Measurements from ENCODE around the gene ALCAM. TPM values are rescaled to one million over a fixed set of nuclear protein-coding genes. Genes with fewer than 3 reads are reported as not detected.

Gene ALCAM
- total RNA-seq, 1 experiment from 2014 or later: 36.8 TPM

GRCh38 chr3:105523501-105523900 is 156.8 kb downstream of the ALCAM start:
- POLR2A ChIA-PET (ENCODE audit: low non-redundant PET): no interaction called here
- BruUV-seq (replicated peaks): no TSS peak
- intact Hi-C loops (cut with micrococcal nuclease; ENCODE audit: unreplicated experiment): no loop called here
- Histone ChIP-seq H3K36me3 (ENCODE audit: insufficient read depth, low read length, poor library complexity, severe bottlenecking) (no peaks in the 10 kb centered on the region), H3K9me3 (ENCODE audit: low read depth, low read length, poor library complexity, severe bottlenecking) (no peaks in the 10 kb centered on the region), H3K4me1 (ENCODE audit: insufficient read depth, low read length, poor library complexity, severe bottlenecking) (no peaks in the 10 kb centered on the region), H3K27me3 (replicated peaks; ENCODE audit: insufficient read depth, low read depth, low read length, poor library complexity) (no peaks in the 10 kb centered on the region), H3K4me3 (ENCODE audit: low read depth, low read length, poor library complexity, severe bottlenecking) (no peak overlapping the region), H3K27ac (ENCODE audit: low read depth, low read length, poor library complexity, severe bottlenecking) (no peak overlapping the region)
- no peak for DNase-seq (ENCODE audit: low spot score)
- CTCF ChIA-PET: no interaction called here
- no peak for TF ChIP-seq EZH2 (IDR thresholded peaks at IDR 0.05; ENCODE audit: borderline replicate concordance, low read depth, low read length, poor library complexity, severe bottlenecking)
- TF ChIP-seq CTCF (conservative IDR thresholded peaks at IDR 0.05; ENCODE audit: low read depth, low read length): no peak

- Histone ChIP-seq H3K27me3 (replicated peaks; ENCODE audit: insufficient read depth, low read depth, low read length, poor library complexity) (no peaks in the 10 kb centered on the region), H3K4me3 (ENCODE audit: low read depth, low read length, poor library complexity, severe bottlenecking) (no peak overlapping the region), H3K27ac (ENCODE audit: low read depth, low read length, poor library complexity, severe bottlenecking) (no peak overlapping the region), H3K9me3 (ENCODE audit: low read depth, low read length, poor library complexity, severe bottlenecking) (no peaks in the 10 kb centered on the region), H3K4me1 (ENCODE audit: insufficient read depth, low read length, poor library complexity, severe bottlenecking) (no peaks in the 10 kb centered on the region), H3K36me3 (ENCODE audit: insufficient read depth, low read length, poor library complexity, severe bottlenecking) (no peaks in the 10 kb centered on the region)
- no peak for DNase-seq (ENCODE audit: low spot score)
- TF ChIP-seq EZH2 (IDR thresholded peaks at IDR 0.05; ENCODE audit: borderline replicate concordance, low read depth, low read length, poor library complexity, severe bottlenecking) (no peak), CTCF (conservative IDR thresholded peaks at IDR 0.05; ENCODE audit: low read depth, low read length) (no peak)
- CTCF ChIA-PET: no interaction called here
- POLR2A ChIA-PET (ENCODE audit: low non-redundant PET): no interaction called here
- no TSS peak for BruUV-seq (replicated peaks)
- intact Hi-C loops (cut with micrococcal nuclease; ENCODE audit: unreplicated experiment): no loop called here
Measured at GRCh38 chr3:105525531-105525930, 158.8 kb downstream of the ALCAM start.

GRCh38 chr3:105526360-105527111 is 159.8 kb downstream of the ALCAM start:
- Histone ChIP-seq H3K9me3 (ENCODE audit: low read depth, low read length, poor library complexity, severe bottlenecking) (no peaks in the 10 kb centered on the region), H3K36me3 (ENCODE audit: insufficient read depth, low read length, poor library complexity, severe bottlenecking) (no peaks in the 10 kb centered on the region), H3K4me3 (ENCODE audit: low read depth, low read length, poor library complexity, severe bottlenecking) (no peak overlapping the region), H3K4me1 (ENCODE audit: insufficient read depth, low read length, poor library complexity, severe bottlenecking) (no peaks in the 10 kb centered on the region), H3K27me3 (replicated peaks; ENCODE audit: insufficient read depth, low read depth, low read length, poor library complexity) (no peaks in the 10 kb centered on the region), H3K27ac (ENCODE audit: low read depth, low read length, poor library complexity, severe bottlenecking) (no peak overlapping the region)
- CTCF ChIA-PET: no interaction called here
- POLR2A ChIA-PET (ENCODE audit: low non-redundant PET): no interaction called here
- intact Hi-C loops (cut with micrococcal nuclease; ENCODE audit: unreplicated experiment): no loop called here
- DNase-seq (ENCODE audit: low spot score): no peak
- no TSS peak for BruUV-seq (replicated peaks)
- TF ChIP-seq CTCF (conservative IDR thresholded peaks at IDR 0.05; ENCODE audit: low read depth, low read length) (no peak), EZH2 (IDR thresholded peaks at IDR 0.05; ENCODE audit: borderline replicate concordance, low read depth, low read length, poor library complexity, severe bottlenecking) (no peak)
